HepG2 (cell line): ENCODE measurements around the gene TYMP. TPM values are rescaled to one million over a fixed set of nuclear protein-coding genes. Genes with fewer than 3 reads are reported as not detected.

ENCODE experiments used
- CHD2 ChIP-seq: IDR thresholded peaks from 2 replicates; pipeline ENCODE4 v1.6.1; 2011; ENCODE audit warnings: low read depth, low read length, improper control_type of control experiment
- KMT2A ChIP-seq: sonication (generic); formaldehyde crosslinking; IDR thresholded peaks from 2 replicates; pipeline ENCODE4 v1.4.0; 2020; ENCODE audit warnings: missing genetic modification reagents
- NRL ChIP-seq: sonication (generic); formaldehyde crosslinking; IDR thresholded peaks from 2 replicates; pipeline ENCODE4 v1.5.0; 2020; ENCODE audit warnings: missing genetic modification reagents, mild to moderate bottlenecking, moderate library complexity, borderline replicate concordance
- POGZ ChIP-seq: sonication (generic); formaldehyde crosslinking; IDR thresholded peaks from 2 replicates; pipeline ENCODE4 v1.4.0; 2020; ENCODE audit warnings: mild to moderate bottlenecking, missing genetic modification reagents
- RAD51 ChIP-seq: fragments of 450-650 bp; IDR thresholded peaks from 2 replicates; pipeline ENCODE4 v1.6.1; 2016; ENCODE audit warnings: borderline replicate concordance
- RFXANK ChIP-seq: IDR thresholded peaks from 2 replicates; pipeline ENCODE4 v1.6.1; 2016
- SAP130 ChIP-seq: IDR thresholded peaks from 2 replicates; pipeline ENCODE4 v1.6.1; 2016; ENCODE audit warnings: low read depth
- TBX2 ChIP-seq: sonication (generic); formaldehyde crosslinking; IDR thresholded peaks from 2 replicates; pipeline ENCODE4 v1.5.0; 2020; ENCODE audit warnings: missing genetic modification reagents, mild to moderate bottlenecking, borderline replicate concordance
- ZFP82 ChIP-seq: sonication (generic); formaldehyde crosslinking; IDR thresholded peaks from 2 replicates; pipeline ENCODE4 v1.5.1; 2020; ENCODE audit warnings: mild to moderate bottlenecking, missing genetic modification reagents, borderline replicate concordance
- ZMYM2 ChIP-seq: sonication (generic); formaldehyde crosslinking; IDR thresholded peaks from 2 replicates; pipeline ENCODE4 v1.8.0; 2022; ENCODE audit warnings: mild to moderate bottlenecking, missing genetic modification reagents
- ZMYM3 ChIP-seq: sonication (generic); formaldehyde crosslinking; IDR thresholded peaks from 2 replicates; pipeline ENCODE4 v1.5.1; 2020; ENCODE audit warnings: mild to moderate bottlenecking, missing genetic modification reagents
- ZNF274 ChIP-seq: sonication (generic); formaldehyde crosslinking; IDR thresholded peaks from 2 replicates; pipeline ENCODE4 v1.5.1; 2020; ENCODE audit warnings: mild to moderate bottlenecking, missing genetic modification reagents
- ZNF333 ChIP-seq: sonication (generic); formaldehyde crosslinking; IDR thresholded peaks from 2 replicates; pipeline ENCODE4 v1.4.0; 2020; ENCODE audit warnings: mild to moderate bottlenecking, missing genetic modification reagents, borderline replicate concordance
- ZNF496 ChIP-seq: sonication (generic); formaldehyde crosslinking; IDR thresholded peaks from 2 replicates; pipeline ENCODE4 v1.8.1; 2023; ENCODE audit warnings: mild to moderate bottlenecking, moderate library complexity, missing genetic modification reagents; ENCODE audit not compliant: insufficient replicate concordance
- polyA plus RNA-seq, 8 experiments: library from polyadenylated mRNA; depleted of rRNA in 3 of 8; stranded (reverse) in 7 of 8; unstranded in 1 of 8; fragments of >200 nt; fragmentation: Illumina TruSeq in 4 of 8; extraction: Trizol in 4 of 8; gene quantifications; 2 replicates each; pipeline versions ENCODE4 v1.2.1 to v1.2.3, GENCODE V29; 2011 to 2016; ENCODE audit warnings: low read depth in 4 of 8, missing spikeins in 1 of 8, mixed read lengths in 1 of 8; ENCODE audit not compliant: insufficient read depth in 1 of 8
- total RNA-seq, 5 experiments: library from RNA; depleted of rRNA; stranded (reverse); fragments of >200 nt; fragmentation: Illumina TruSeq; extraction: Trizol; gene quantifications; 2 replicates each; pipeline ENCODE4 v1.2.3, GENCODE V29; 2016; ENCODE audit warnings: low read depth in 1 of 5
- TF ChIP-seq, protein P1 (sequence below): sonication (generic); formaldehyde crosslinking; IDR thresholded peaks from one replicate; pipeline ENCODE4 v1.5.1; 2020; ENCODE audit warnings: mild to moderate bottlenecking, missing genetic modification reagents; ENCODE audit errors: not compliant biosample characterization
- TF ChIP-seq, protein P2 (sequence below): sonication (generic); formaldehyde crosslinking; IDR thresholded peaks from 2 replicates; pipeline ENCODE4 v1.4.0; 2020; ENCODE audit warnings: mild to moderate bottlenecking, low read depth, missing genetic modification reagents
- TF ChIP-seq, protein P3 (sequence below): sonication (generic); formaldehyde crosslinking; IDR thresholded peaks from 2 replicates; pipeline ENCODE4 v1.8.1; 2023; ENCODE audit warnings: mild to moderate bottlenecking, moderate library complexity, missing genetic modification reagents
- TF ChIP-seq, protein P4 (sequence below): sonication (generic); formaldehyde crosslinking; conservative IDR thresholded peaks from 2 replicates; pipeline ENCODE4 v1.4.0; 2020; ENCODE audit warnings: mild to moderate bottlenecking, missing genetic modification reagents, moderate library complexity

Gene TYMP
- total and polyA plus RNA-seq, 2 of the 13 experiments (the other 11 are each of a cell fraction or from before 2014, with no cell fraction given) = 3.9 to 4.3 TPM

DNA sequence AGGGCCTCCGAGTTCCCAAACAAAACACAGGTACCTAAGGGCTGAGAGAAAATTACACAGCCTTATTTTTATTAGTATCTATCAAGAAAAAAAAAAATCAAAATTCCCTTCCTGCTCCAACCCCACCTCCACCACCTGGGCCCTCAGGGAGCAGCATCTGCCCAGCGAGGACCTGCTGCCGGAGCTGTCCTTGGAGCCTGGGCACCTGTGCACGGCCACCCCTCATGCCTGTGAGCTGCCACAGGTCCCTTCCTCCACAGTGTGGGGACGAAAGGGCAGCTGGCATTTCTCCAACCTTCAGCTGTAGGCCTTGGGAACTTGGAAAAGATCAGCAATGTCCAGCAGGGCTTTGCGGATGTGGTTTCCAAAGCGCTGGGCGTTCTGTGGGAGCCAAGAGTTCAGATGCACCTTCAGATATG lies 39.2 kb upstream of the TYMP start (continued):
- TF ChIP-seq, protein P1, sequence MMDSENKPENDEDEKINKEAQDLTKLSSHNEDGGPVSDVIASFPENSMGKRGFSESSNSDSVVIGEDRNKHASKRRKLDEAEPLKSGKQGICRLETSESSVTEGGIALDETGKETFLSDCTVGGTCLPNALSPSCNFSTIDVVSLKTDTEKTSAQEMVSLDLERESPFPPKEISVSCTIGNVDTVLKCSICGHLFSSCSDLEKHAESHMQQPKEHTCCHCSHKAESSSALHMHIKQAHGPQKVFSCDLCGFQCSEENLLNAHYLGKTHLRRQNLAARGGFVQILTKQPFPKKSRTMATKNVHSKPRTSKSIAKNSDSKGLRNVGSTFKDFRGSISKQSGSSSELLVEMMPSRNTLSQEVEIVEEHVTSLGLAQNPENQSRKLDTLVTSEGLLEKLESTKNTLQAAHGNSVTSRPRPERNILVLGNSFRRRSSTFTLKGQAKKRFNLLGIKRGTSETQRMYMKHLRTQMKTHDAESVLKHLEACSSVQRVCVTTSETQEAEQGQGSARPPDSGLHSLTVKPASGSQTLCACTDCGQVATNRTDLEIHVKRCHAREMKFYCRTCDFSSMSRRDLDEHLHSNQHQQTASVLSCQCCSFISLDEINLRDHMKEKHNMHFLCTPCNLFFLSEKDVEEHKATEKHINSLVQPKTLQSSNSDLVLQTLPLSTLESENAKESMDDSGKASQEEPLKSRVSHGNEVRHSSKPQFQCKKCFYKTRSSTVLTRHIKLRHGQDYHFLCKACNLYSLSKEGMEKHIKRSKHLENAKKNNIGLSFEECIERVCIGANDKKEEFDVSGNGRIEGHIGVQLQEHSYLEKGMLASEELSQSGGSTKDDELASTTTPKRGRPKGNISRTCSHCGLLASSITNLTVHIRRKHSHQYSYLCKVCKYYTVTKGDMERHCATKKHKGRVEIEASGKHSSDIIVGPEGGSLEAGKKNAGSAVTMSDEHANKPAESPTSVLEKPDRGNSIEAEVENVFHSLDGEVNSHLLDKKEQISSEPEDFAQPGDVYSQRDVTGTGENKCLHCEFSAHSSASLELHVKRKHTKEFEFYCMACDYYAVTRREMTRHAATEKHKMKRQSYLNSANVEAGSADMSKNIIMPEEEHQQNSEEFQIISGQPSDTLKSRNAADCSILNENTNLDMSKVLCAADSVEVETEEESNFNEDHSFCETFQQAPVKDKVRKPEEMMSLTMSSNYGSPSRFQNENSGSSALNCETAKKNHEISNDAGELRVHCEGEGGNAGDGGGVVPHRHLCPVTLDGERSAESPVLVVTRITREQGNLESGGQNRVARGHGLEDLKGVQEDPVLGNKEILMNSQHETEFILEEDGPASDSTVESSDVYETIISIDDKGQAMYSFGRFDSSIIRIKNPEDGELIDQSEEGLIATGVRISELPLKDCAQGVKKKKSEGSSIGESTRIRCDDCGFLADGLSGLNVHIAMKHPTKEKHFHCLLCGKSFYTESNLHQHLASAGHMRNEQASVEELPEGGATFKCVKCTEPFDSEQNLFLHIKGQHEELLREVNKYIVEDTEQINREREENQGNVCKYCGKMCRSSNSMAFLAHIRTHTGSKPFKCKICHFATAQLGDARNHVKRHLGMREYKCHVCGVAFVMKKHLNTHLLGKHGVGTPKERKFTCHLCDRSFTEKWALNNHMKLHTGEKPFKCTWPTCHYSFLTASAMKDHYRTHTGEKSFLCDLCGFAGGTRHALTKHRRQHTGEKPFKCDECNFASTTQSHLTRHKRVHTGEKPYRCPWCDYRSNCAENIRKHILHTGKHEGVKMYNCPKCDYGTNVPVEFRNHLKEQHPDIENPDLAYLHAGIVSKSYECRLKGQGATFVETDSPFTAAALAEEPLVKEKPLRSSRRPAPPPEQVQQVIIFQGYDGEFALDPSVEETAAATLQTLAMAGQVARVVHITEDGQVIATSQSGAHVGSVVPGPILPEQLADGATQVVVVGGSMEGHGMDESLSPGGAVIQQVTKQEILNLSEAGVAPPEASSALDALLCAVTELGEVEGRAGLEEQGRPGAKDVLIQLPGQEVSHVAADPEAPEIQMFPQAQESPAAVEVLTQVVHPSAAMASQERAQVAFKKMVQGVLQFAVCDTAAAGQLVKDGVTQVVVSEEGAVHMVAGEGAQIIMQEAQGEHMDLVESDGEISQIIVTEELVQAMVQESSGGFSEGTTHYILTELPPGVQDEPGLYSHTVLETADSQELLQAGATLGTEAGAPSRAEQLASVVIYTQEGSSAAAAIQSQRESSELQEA (CRISPR knock-in tag) = no peak
- TF ChIP-seq ZNF333 (CRISPR knock-in tag) (no peak), NRL (no peak), TBX2 (no peak; the same call in 1 of the 2 replicates), ZMYM3 (CRISPR knock-in tag) (no peak; the same call in 1 of the 2 replicates), ZFP82 (no peak), KMT2A (CRISPR knock-in tag) (no peak), ZMYM2 (no peak), CHD2 (no peak), ZNF274 (CRISPR knock-in tag) (no peak), ZNF496 (CRISPR knock-in tag) (no peak), SAP130 (peak; percentile 71), RFXANK (CRISPR knock-in tag) (no peak), RAD51 (no peak), POGZ (CRISPR knock-in tag) (no peak)
- TF ChIP-seq, protein P2, sequence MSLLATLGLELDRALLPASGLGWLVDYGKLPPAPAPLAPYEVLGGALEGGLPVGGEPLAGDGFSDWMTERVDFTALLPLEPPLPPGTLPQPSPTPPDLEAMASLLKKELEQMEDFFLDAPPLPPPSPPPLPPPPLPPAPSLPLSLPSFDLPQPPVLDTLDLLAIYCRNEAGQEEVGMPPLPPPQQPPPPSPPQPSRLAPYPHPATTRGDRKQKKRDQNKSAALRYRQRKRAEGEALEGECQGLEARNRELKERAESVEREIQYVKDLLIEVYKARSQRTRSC (CRISPR knock-in tag) = no peak
- TF ChIP-seq, protein P3, sequence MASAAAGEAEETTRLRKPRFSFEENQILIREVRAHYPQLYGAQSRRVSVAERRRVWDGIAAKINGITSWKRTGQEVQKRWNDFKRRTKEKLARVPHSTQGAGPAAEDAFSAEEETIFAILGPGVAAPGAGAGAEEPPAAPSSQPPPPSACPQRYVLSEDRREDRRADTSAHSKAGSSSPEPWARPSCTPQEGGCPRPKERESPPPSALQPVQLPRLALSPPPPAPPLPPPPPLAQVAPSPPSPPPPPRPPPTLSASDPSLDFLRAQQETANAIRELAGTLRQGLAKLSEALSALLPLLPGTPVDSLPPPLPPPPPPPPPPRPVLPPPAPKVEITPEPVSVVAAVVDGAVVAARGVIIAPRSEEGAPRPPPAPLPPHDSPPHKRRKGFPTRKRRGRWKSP (CRISPR knock-in tag) = peak; percentile 36; the same call in 1 of the 2 replicates
- TF ChIP-seq, protein P4, sequence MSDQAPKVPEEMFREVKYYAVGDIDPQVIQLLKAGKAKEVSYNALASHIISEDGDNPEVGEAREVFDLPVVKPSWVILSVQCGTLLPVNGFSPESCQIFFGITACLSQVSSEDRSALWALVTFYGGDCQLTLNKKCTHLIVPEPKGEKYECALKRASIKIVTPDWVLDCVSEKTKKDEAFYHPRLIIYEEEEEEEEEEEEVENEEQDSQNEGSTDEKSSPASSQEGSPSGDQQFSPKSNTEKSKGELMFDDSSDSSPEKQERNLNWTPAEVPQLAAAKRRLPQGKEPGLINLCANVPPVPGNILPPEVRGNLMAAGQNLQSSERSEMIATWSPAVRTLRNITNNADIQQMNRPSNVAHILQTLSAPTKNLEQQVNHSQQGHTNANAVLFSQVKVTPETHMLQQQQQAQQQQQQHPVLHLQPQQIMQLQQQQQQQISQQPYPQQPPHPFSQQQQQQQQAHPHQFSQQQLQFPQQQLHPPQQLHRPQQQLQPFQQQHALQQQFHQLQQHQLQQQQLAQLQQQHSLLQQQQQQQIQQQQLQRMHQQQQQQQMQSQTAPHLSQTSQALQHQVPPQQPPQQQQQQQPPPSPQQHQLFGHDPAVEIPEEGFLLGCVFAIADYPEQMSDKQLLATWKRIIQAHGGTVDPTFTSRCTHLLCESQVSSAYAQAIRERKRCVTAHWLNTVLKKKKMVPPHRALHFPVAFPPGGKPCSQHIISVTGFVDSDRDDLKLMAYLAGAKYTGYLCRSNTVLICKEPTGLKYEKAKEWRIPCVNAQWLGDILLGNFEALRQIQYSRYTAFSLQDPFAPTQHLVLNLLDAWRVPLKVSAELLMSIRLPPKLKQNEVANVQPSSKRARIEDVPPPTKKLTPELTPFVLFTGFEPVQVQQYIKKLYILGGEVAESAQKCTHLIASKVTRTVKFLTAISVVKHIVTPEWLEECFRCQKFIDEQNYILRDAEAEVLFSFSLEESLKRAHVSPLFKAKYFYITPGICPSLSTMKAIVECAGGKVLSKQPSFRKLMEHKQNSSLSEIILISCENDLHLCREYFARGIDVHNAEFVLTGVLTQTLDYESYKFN (CRISPR knock-in tag) = peak; percentile 69
